ENCODE results near the gene COX7C.

DNA sequence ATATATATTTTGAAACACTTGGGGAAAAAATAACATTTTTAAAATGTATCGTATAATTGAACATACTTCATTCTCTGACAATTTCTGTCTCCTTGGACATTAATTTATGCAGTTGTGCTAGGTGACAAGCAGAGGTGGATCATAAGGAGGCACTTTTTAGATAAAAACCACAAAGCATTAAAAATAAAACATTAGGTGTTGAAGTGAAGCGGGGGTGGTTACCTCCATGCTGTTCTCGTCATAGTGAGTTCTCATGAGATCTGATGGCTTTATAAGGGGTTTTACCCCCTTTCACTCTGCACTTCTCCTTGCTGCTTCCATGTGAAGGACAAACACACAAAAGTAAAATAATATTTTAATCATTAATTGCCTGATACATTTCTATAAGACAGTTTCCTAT lies 11.9 kb upstream of the COX7C start:
- TF ChIP-seq, protein P1, sequence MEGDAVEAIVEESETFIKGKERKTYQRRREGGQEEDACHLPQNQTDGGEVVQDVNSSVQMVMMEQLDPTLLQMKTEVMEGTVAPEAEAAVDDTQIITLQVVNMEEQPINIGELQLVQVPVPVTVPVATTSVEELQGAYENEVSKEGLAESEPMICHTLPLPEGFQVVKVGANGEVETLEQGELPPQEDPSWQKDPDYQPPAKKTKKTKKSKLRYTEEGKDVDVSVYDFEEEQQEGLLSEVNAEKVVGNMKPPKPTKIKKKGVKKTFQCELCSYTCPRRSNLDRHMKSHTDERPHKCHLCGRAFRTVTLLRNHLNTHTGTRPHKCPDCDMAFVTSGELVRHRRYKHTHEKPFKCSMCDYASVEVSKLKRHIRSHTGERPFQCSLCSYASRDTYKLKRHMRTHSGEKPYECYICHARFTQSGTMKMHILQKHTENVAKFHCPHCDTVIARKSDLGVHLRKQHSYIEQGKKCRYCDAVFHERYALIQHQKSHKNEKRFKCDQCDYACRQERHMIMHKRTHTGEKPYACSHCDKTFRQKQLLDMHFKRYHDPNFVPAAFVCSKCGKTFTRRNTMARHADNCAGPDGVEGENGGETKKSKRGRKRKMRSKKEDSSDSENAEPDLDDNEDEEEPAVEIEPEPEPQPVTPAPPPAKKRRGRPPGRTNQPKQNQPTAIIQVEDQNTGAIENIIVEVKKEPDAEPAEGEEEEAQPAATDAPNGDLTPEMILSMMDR (IDR thresholded peaks at IDR 0.05), result no peak
- no peak for TF ChIP-seq POLR2AphosphoS5 (IDR thresholded peaks at IDR 0.05)

All from gastroesophageal sphincter (tissue), 3 donors.